ACC112 (cell line): ENCODE measurements around the gene ALKBH4.
"Not testable (repeated sequence)": the region's sequence is repeated elsewhere in the genome, so short reads cannot be mapped to it uniquely, and the experiment has no call there.

ENCODE experiments used
- H2AFZ ChIP-seq: fragments of 200-600 bp; sonication (generic); one replicate; pipeline ENCODE4 v1.6.0; 2017; ENCODE audit warnings: antibody characterized with exemption, low read length; ENCODE audit not compliant: unreplicated experiment
- H3K27ac ChIP-seq: fragments of 200-600 bp; sonication (generic); 2 replicates; pipeline ENCODE4 v1.5.1; 2014; ENCODE audit warnings: low read depth, mild to moderate bottlenecking, antibody characterized with exemption, low read length, moderate library complexity
- H3K27me3 ChIP-seq: fragments of 200-600 bp; sonication (generic); 2 replicates; pipeline ENCODE4 v1.6.1; 2014; ENCODE audit warnings: mild to moderate bottlenecking, antibody characterized with exemption, low read length, moderate library complexity, mixed read lengths; ENCODE audit not compliant: insufficient read depth
- H3K36me3 ChIP-seq: fragments of 200-600 bp; sonication (generic); 2 replicates; pipeline ENCODE4 v1.6.1; 2016; ENCODE audit warnings: mild to moderate bottlenecking, antibody characterized with exemption, low read length, moderate library complexity, mixed read lengths; ENCODE audit not compliant: insufficient read depth
- H3K4me1 ChIP-seq: fragments of 200-600 bp; sonication (generic); one replicate; pipeline ENCODE4 v1.6.1; 2016; ENCODE audit warnings: low read length, mixed read lengths; ENCODE audit not compliant: insufficient read depth, unreplicated experiment, control insufficient read depth
- H3K4me3 ChIP-seq: fragments of 200-600 bp; sonication (generic); 2 replicates; pipeline ENCODE4 v1.5.1; 2014; ENCODE audit warnings: mild to moderate bottlenecking, low read depth, low read length
- H3K79me2 ChIP-seq: fragments of 200-600 bp; sonication (generic); one replicate; pipeline ENCODE4 v1.6.0; 2016; ENCODE audit warnings: low read length; ENCODE audit not compliant: control insufficient read depth, unreplicated experiment, insufficient read depth

The ALKBH4 gene

GRCh38 chr7:102464577-102465280 lies at the start of gene ALKBH4, which contains the start of gene LRWD1:
TSS of gene ALKBH4 (minus strand) at chr7:102464863. CDS start at chr7:102464836, 27 bp downstream.
TSS of gene LRWD1 (plus strand) at chr7:102464984. CDS start at chr7:102465081, 97 bp downstream.
- Histone ChIP-seq H2AFZ (peak within 1 kb of the TSS; percentile 94), H3K27ac (no peak within 1 kb of the TSS)

GRCh38 chr7:102512642-102513221 lies 48.1 kb upstream of the ALKBH4 start:
- peak overlapping the region; percentile 36; the same call in 1 of the 2 replicates for H3K4me3 ChIP-seq
- H3K79me2 ChIP-seq, H2AFZ ChIP-seq, H3K4me1 ChIP-seq, H3K36me3 ChIP-seq, H3K27me3 ChIP-seq: not testable (repeated sequence)
- H3K27ac ChIP-seq = 0 out of 2 replicates have a peak overlapping the region, but pooled peaks have one; percentile 14

More at GRCh38 chr7:102464577-102465280, at the start of gene ALKBH4, which contains the start of gene LRWD1:
- peak within 1 kb of the TSS; percentile 96 for H3K4me3 ChIP-seq
- no peaks in the 10 kb centered on the region for H3K27me3 ChIP-seq
- peaks cover 10% of the 10 kb centered on the region for H3K79me2 ChIP-seq
- peaks cover 6% of the 10 kb centered on the region for H3K4me1 ChIP-seq
- no peaks in the 10 kb centered on the region for H3K36me3 ChIP-seq

GRCh38 chr7:102511860-102512522 lies 47.3 kb upstream of the ALKBH4 start:
- H3K79me2 ChIP-seq, H3K36me3 ChIP-seq, H2AFZ ChIP-seq, H3K27me3 ChIP-seq, H3K4me1 ChIP-seq: not testable (repeated sequence)
- Histone ChIP-seq H3K4me3 (0 out of 2 replicates have a peak overlapping the region, but pooled peaks have one; percentile 36), H3K27ac (0 out of 2 replicates have a peak overlapping the region, but pooled peaks have one; percentile 14)

GRCh38 chr7:102510575-102510974 lies 45.9 kb upstream of the ALKBH4 start:
- H3K79me2 ChIP-seq, H3K4me1 ChIP-seq, H3K4me3 ChIP-seq, H3K27me3 ChIP-seq, H3K36me3 ChIP-seq, H2AFZ ChIP-seq, H3K27ac ChIP-seq: not testable (repeated sequence)

GRCh38 chr7:102507410-102508088 lies 42.9 kb upstream of the ALKBH4 start:
- not testable (repeated sequence) for H2AFZ ChIP-seq, H3K4me1 ChIP-seq, H3K27me3 ChIP-seq, H3K36me3 ChIP-seq, H3K27ac ChIP-seq, H3K79me2 ChIP-seq, H3K4me3 ChIP-seq

- not testable (repeated sequence) for H3K27me3 ChIP-seq, H3K79me2 ChIP-seq, H3K36me3 ChIP-seq, H2AFZ ChIP-seq, H3K4me1 ChIP-seq, H3K4me3 ChIP-seq
- H3K27ac ChIP-seq = peak overlapping the region; percentile 70; the same call in 1 of the 2 replicates
Observed at GRCh38 chr7:102505298-102506185, 40.9 kb upstream of the ALKBH4 start.

GRCh38 chr7:102503141-102503540 lies 38.5 kb upstream of the ALKBH4 start:
- H2AFZ ChIP-seq, H3K36me3 ChIP-seq, H3K4me1 ChIP-seq, H3K27me3 ChIP-seq, H3K79me2 ChIP-seq, H3K27ac ChIP-seq, H3K4me3 ChIP-seq: not testable (repeated sequence)

GRCh38 chr7:102498321-102498720 lies 33.7 kb upstream of the ALKBH4 start:
- H3K27ac ChIP-seq, H2AFZ ChIP-seq, H3K4me1 ChIP-seq, H3K4me3 ChIP-seq, H3K79me2 ChIP-seq, H3K27me3 ChIP-seq, H3K36me3 ChIP-seq: not testable (repeated sequence)

- not testable (repeated sequence) for H3K27me3 ChIP-seq, H3K36me3 ChIP-seq, H3K4me3 ChIP-seq, H3K4me1 ChIP-seq, H2AFZ ChIP-seq, H3K27ac ChIP-seq, H3K79me2 ChIP-seq
Observed at GRCh38 chr7:102497308-102497707, 32.6 kb upstream of the ALKBH4 start.

- H3K4me1 ChIP-seq, H2AFZ ChIP-seq, H3K79me2 ChIP-seq, H3K27me3 ChIP-seq, H3K4me3 ChIP-seq, H3K36me3 ChIP-seq, H3K27ac ChIP-seq: not testable (repeated sequence)
Observed at GRCh38 chr7:102496861-102497260, 32.2 kb upstream of the ALKBH4 start.
